Tibial nerve (tissue), 3 donors: ENCODE data around the gene MPV17L.

Source experiments
- POLR2A ChIP-seq, 2 donors: fragments of 450-650 bp; IDR thresholded peaks; one replicate each; pipeline ENCODE4 v1.6.1; 2017; ENCODE audit warnings: antibody characterized with exemption in 2 of 2, mild to moderate bottlenecking in 2 of 2, moderate library complexity in 2 of 2
- TF ChIP-seq, protein P1 (sequence below), 5 experiments: fragments of 200-600 bp in 3 of 5; fragments of 450-650 bp in 2 of 5; sonication (generic) in 3 of 5; IDR thresholded peaks; one replicate each; pipeline ENCODE4 v1.5.1; 2016 to 2019; ENCODE audit warnings: antibody characterized with exemption in 5 of 5, mild to moderate bottlenecking in 3 of 5, moderate library complexity in 2 of 5

DNA sequence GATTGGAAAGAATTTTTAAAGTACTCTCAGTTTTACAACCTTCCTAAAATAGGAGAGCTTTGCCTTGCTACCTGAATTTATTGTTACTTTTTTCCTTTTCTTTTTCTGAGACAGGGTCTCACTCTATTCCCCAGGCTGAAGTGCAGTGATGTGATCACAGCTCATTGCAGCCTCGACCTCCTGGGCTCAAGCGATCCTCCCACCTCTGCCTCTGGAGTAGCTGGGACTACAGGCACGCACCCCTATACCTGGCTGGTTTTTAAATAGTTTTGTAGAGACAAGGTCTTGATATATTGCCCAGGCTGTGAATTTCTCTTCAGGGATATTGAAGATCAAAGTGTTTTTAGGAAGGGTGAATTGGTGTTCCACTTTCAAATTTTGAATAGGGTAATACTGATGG lies 3.8 kb downstream of the MPV17L start:
- TF ChIP-seq, protein P1, sequence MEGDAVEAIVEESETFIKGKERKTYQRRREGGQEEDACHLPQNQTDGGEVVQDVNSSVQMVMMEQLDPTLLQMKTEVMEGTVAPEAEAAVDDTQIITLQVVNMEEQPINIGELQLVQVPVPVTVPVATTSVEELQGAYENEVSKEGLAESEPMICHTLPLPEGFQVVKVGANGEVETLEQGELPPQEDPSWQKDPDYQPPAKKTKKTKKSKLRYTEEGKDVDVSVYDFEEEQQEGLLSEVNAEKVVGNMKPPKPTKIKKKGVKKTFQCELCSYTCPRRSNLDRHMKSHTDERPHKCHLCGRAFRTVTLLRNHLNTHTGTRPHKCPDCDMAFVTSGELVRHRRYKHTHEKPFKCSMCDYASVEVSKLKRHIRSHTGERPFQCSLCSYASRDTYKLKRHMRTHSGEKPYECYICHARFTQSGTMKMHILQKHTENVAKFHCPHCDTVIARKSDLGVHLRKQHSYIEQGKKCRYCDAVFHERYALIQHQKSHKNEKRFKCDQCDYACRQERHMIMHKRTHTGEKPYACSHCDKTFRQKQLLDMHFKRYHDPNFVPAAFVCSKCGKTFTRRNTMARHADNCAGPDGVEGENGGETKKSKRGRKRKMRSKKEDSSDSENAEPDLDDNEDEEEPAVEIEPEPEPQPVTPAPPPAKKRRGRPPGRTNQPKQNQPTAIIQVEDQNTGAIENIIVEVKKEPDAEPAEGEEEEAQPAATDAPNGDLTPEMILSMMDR (IDR thresholded peaks at IDR 0.05) = no peak
- TF ChIP-seq POLR2A (IDR thresholded peaks at IDR 0.05) = no peak
